DMS53 treated with DMSO at 0.1 percent for 48 hours (cell line): ENCODE data around the gene TXNIP.

Experiments
- DNase-seq: peaks from one replicate; lab custom pipeline; 2025; ENCODE audit not compliant: unreplicated experiment; lab: John Stamatoyannopoulos, UW

Gene TXNIP

DNA sequence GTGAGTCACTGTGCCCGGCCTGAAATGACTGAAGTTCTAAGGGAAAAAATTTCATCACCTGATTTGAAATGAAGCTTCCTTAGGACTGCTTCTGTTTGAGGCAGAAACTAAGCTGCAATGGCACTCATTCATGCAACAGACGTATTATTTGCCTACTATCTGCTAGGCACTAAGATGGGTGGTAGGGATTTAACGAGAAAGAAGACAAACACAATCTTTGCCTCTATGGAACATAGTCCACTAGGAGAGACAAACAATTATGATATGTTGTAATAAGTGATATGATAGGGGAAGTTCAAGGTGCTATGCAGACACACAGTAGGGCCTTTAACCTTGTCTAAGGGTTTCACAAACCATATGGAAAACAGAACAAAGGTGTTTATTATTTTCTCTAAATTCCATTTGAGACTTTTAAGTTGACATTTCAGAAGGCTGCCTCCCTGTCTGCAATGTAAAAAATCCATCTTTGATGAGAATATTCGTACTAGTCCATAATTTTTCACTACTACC lies 49.8 kb downstream of the TXNIP start:
- DNase-seq: no peak

DNA sequence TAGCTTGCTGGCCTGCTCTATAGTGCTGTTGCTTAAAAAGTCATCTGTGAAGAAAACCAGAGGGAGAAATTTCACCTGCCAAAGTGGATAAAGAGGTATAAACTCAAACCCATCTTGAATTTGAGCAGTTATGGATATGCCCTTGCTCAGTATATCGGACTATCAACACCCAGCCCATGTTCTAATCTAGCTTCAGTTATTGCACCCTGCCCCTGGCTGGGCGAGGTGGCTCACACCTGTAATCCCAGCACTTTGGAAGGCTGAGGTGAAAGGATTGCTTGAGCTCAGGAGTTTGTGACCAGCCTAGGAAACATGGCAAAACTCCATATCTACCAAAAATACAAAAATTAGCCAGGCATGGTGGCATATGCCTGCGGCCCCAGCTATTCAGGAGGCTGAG lies 51.8 kb downstream of the TXNIP start:
- no peak for DNase-seq

DNA sequence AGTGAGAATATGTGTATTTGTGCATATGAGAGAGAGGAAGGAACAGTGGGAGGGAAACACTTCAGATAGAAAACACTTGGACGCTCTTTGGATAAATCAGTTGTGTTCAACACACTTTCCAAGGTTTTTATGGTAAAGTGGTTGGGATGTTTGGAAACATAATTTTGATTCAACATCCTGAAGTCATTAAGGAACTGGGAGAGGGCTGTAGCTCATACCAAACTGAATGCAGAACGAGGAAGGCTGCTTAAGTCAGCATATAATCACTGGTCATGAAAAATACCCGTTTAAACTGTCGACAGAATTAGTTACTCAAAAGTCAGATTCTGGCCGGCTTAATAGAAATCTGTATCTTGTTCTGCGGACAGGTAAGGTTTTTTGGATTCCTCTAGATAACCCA lies 53.5 kb downstream of the TXNIP start:
- DNase-seq: no peak
